Gastrocnemius medialis (tissue), 4 donors: ENCODE measurements around the gene PRKG1. TPM values are rescaled to one million over a fixed set of nuclear protein-coding genes. Genes with fewer than 3 reads are reported as not detected.

ENCODE experiments used
- ATAC-seq, 2 donors: fragments of 150-250 bp; one replicate each; pipeline ENCODE4 v1.9.1; 2016
- DNase-seq, 2 donors: peaks; one replicate each; pipeline ENCODE4 v3.0.0-alpha.2; 2019
- H3K27ac ChIP-seq, 4 donors: fragments of 200-600 bp; sonication (generic); 1 replicate in 1 of 4; 2 replicates in 3 of 4; pipeline ENCODE4 v1.5.1; 2016 to 2018; ENCODE audit warnings: mild to moderate bottlenecking in 2 of 4, moderate library complexity in 1 of 4
- H3K27me3 ChIP-seq, 3 donors: fragments of 200-600 bp; sonication (generic) in 2 of 3; 1 replicate in 1 of 3; 2 replicates in 2 of 3; pipeline versions ENCODE4 v1.5.1 to v1.6.0; 2016 to 2019; ENCODE audit warnings: mild to moderate bottlenecking in 1 of 3, moderate library complexity in 1 of 3
- H3K36me3 ChIP-seq, 2 donors: fragments of 200-600 bp; sonication (generic) in 1 of 2; one replicate each; pipeline ENCODE4 v1.5.1; 2017 to 2018
- H3K4me1 ChIP-seq, 2 donors: fragments of 200-600 bp; sonication (generic) in 1 of 2; one replicate each; pipeline ENCODE4 v1.5.1; 2016 to 2017; ENCODE audit warnings: mild to moderate bottlenecking in 2 of 2
- H3K4me3 ChIP-seq, 4 donors: fragments of 200-600 bp; sonication (generic) in 3 of 4; 1 replicate in 1 of 4; 2 replicates in 3 of 4; pipeline ENCODE4 v1.5.1; 2016 to 2019; ENCODE audit warnings: mild to moderate bottlenecking in 2 of 4
- H3K9me3 ChIP-seq, 3 donors: fragments of 200-600 bp; sonication (generic) in 2 of 3; 1 replicate in 1 of 3; 2 replicates in 2 of 3; pipeline ENCODE4 v1.5.1; 2016 to 2019
- POLR2A ChIP-seq, 2 donors: fragments of 450-650 bp; IDR thresholded peaks; one replicate each; pipeline ENCODE4 v1.6.1; 2017; ENCODE audit warnings: antibody characterized with exemption in 2 of 2, mild to moderate bottlenecking in 2 of 2, moderate library complexity in 2 of 2
- in situ Hi-C, 4 donors: fragments of 200-750 bp; cut with MboI; loops; one replicate each; pipeline versions ENCODE4 v1.15.0 to v1.8.0; 2017; ENCODE audit warnings: low sequenced_read_pairs in 4 of 4
- intact Hi-C: fragments of 100-400 bp; cut with DNase I; formaldehyde crosslinking; loops from one replicate; pipeline ENCODE4 v1.15.1; 2023; ENCODE audit warnings: low total_unique reads
- total RNA-seq, 4 donors: library from RNA; depleted of rRNA; stranded (reverse); fragments of >200 nt; gene quantifications; one replicate each; pipeline versions ENCODE4 v1.1.0 to v1.2.3, GENCODE V29; 2016
- TF ChIP-seq, protein P1 (sequence below), 5 experiments: fragments of 450-650 bp in 3 of 5; fragments of 200-600 bp in 2 of 5; sonication (generic) in 2 of 5; IDR thresholded peaks in 4 of 5; conservative IDR thresholded peaks in 1 of 5; 1 replicate in 4 of 5; 2 replicates in 1 of 5; pipeline ENCODE4 v1.5.1; 2016 to 2019; ENCODE audit warnings: antibody characterized with exemption in 5 of 5, mild to moderate bottlenecking in 3 of 5, moderate library complexity in 3 of 5

PRKG1 gene
- total RNA-seq, 4 donors from 2014 or later = 10.4 to 39.4 (median 25.1) TPM

DNA sequence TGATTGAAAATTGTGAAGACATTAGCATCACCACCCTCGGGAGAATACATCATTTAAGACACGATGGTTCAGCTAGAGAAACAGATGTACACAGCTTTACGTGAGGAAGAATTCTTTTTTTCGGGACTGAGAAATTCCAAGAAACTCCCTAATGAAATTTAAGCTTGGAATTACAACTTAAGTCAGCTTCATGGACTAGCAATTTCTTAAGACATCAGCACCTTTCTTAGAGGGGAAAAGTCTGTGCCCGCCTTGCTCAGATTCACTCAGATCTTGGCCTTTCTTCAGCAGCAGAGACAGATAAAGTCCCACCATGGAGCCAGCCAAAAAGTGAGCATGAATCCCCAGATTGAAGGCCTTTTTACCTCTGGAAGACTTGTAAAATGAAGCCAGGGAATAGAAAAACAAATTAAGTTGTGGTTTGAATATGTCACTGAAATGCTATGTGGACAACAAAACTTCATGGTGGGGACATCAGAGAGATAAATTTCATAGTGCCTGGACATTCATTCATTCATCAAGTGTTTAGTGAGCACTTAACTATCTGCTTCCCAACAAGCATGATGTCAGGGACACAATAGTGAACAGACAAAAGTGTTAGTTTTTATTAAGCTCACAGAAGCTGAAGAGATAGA is 32.1 kb downstream of the PRKG1 start:
- DNase-seq (no peak), ATAC-seq (no peak)
- Histone ChIP-seq H3K9me3 (no peaks in the 10 kb centered on the region), H3K4me1 (peaks cover 0 to 16% of the 10 kb centered on the region in 2 donors), H3K4me3 (no peak overlapping the region), H3K36me3 (no peaks in the 10 kb centered on the region), H3K27me3 (no peaks in the 10 kb centered on the region), H3K27ac (no peak overlapping the region)
- no peak for TF ChIP-seq POLR2A (IDR thresholded peaks at IDR 0.05)
- TF ChIP-seq, protein P1, sequence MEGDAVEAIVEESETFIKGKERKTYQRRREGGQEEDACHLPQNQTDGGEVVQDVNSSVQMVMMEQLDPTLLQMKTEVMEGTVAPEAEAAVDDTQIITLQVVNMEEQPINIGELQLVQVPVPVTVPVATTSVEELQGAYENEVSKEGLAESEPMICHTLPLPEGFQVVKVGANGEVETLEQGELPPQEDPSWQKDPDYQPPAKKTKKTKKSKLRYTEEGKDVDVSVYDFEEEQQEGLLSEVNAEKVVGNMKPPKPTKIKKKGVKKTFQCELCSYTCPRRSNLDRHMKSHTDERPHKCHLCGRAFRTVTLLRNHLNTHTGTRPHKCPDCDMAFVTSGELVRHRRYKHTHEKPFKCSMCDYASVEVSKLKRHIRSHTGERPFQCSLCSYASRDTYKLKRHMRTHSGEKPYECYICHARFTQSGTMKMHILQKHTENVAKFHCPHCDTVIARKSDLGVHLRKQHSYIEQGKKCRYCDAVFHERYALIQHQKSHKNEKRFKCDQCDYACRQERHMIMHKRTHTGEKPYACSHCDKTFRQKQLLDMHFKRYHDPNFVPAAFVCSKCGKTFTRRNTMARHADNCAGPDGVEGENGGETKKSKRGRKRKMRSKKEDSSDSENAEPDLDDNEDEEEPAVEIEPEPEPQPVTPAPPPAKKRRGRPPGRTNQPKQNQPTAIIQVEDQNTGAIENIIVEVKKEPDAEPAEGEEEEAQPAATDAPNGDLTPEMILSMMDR (IDR thresholded peaks at IDR 0.05 in 4 of 5, conservative IDR thresholded peaks at IDR 0.05 in 1 of 5) = no peak
- intact Hi-C loops = no loop called here
- in situ Hi-C loops = no loop called here

DNA sequence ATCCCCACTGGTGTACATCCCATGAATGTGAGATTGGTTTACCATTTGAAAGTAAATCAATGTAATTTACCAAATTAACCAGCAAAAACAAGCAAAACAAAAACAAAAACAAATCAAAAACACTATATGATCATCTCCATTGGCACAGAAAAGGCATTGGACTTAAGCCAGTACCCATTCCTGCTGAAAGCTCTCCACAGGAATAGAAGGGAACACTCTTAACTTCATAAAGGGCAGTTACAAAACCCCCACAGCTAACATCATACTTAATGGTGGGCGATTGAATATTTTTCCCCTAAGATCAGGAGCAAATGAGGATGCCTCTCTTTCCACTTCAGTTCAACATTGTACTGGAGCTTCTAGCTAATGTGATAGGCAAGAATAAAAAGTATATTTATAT is 34.1 kb downstream of the PRKG1 start:
- Histone ChIP-seq H3K9me3 (no peaks in the 10 kb centered on the region), H3K4me1 (peaks cover 0 to 16% of the 10 kb centered on the region in 2 donors), H3K36me3 (no peaks in the 10 kb centered on the region), H3K4me3 (no peak overlapping the region), H3K27ac (no peak overlapping the region), H3K27me3 (no peaks in the 10 kb centered on the region)
- intact Hi-C loops = no loop called here
- no peak for DNase-seq
- no peak for TF ChIP-seq POLR2A (IDR thresholded peaks at IDR 0.05)
- TF ChIP-seq, protein P1 (IDR thresholded peaks at IDR 0.05 in 4 of 5, conservative IDR thresholded peaks at IDR 0.05 in 1 of 5) = no peak
- no peak for ATAC-seq
- in situ Hi-C loops = no loop called here

DNA sequence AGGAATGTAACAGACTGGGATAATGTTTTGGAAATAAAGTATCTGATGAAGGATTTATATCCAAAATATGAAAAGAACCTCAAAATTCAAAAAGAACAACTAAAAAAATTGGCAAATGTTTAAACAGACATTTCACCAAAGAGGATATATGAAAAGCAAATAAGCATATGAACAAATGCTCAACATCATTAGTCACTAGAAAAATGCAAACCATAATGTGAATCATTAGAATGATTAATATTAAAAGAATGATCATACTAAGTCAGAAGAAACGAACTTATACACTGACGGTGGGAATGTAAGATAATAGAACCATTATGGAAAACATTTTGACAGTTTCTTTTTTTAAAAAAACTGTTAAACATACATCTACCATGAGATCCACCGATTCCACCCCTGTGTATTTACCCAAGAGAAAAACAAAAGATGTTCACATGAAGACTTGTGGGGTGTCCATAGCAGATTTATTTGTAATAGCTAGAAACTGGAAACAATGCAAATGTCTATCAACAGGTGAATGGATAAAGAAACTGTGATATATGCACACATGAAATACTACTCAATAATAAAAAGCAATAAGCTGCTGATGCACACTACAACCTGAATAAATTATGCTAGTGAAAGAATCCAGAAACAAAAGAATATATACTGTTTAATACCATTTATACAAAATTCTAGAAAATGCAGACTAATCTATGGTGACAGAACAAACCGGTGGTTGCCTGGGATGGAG is 35.7 kb downstream of the PRKG1 start:
- Histone ChIP-seq H3K27ac (no peak overlapping the region), H3K36me3 (no peaks in the 10 kb centered on the region), H3K4me1 (peaks cover 0 to 16% of the 10 kb centered on the region in 2 donors), H3K4me3 (no peak overlapping the region), H3K27me3 (no peaks in the 10 kb centered on the region), H3K9me3 (no peaks in the 10 kb centered on the region)
- in situ Hi-C loops = no loop called here
- intact Hi-C loops = no loop called here
- TF ChIP-seq POLR2A (IDR thresholded peaks at IDR 0.05) = no peak
- TF ChIP-seq, protein P1 (IDR thresholded peaks at IDR 0.05 in 4 of 5, conservative IDR thresholded peaks at IDR 0.05 in 1 of 5) = no peak
- ATAC-seq = no peak
- no peak for DNase-seq

DNA sequence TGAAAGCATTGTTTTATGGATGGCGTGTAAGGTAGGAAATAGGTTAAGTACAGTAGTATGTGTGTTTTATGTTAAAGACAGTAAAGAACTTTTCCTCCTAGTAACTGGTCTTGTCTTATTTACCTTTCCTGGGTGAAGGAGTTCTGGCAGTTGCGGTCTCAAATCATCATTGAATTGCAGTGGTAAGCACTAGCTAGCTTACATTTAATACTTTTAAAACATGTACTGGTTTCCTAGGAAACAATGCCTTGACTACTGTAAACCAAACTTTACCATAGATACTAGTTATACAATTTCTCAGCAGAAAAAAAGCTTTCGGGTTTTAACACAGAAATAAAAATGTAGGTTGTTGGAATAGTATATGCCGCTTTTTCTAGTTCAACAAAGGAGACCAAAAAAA is 37.7 kb downstream of the PRKG1 start:
- intact Hi-C loops = no loop called here
- TF ChIP-seq, protein P1 (IDR thresholded peaks at IDR 0.05 in 4 of 5, conservative IDR thresholded peaks at IDR 0.05 in 1 of 5) = no peak
- no peak for TF ChIP-seq POLR2A (IDR thresholded peaks at IDR 0.05)
- in situ Hi-C loops = no loop called here

More for the DNA sequence above, 37.7 kb downstream of the PRKG1 start:
- no peaks in the 10 kb centered on the region for H3K9me3 ChIP-seq
- no peak for ATAC-seq
- H3K27me3 ChIP-seq = no peaks in the 10 kb centered on the region
- no peak for DNase-seq
- H3K4me1 ChIP-seq = peaks cover 0 to 23% of the 10 kb centered on the region in 2 donors
- no peak overlapping the region for H3K27ac ChIP-seq
- no peak overlapping the region for H3K4me3 ChIP-seq
- no peaks in the 10 kb centered on the region for H3K36me3 ChIP-seq
